GM12878 (cell line): ENCODE data around the gene G6PC1. TPM values are rescaled to one million over a fixed set of nuclear protein-coding genes. Genes with fewer than 3 reads are reported as not detected.

Experiments
- ATAC-seq: fragments of 200-7000 bp; cut with Tn5 transposase; 3 replicates; pipeline ENCODE4 v1.9.1; 2020; ENCODE audit warnings: mild to moderate bottlenecking, moderate library complexity
- BruUV-seq: library from RNA; stranded (reverse); fragments of 400-500 nt; replicated peaks from 2 replicates; lab custom pipeline; 2021; lab: Mats Ljungman, UMichigan
- CTCF ChIA-PET: fragments of 300-600 bp; sonication (Branson Sonifier 250); formaldehyde crosslinking; extraction: SDS; loops from one replicate; lab custom pipeline; 2021; ENCODE audit warnings: inconsistent platforms; lab: Yijun Ruan, JAX
- POLR2A ChIA-PET: fragments of 350-600 bp; formaldehyde crosslinking; extraction: SDS; loops from one replicate; lab custom pipeline; 2021; ENCODE audit warnings: inconsistent platforms; lab: Charles Lee
- RAD21 ChIA-PET: fragments of 300-600 bp; sonication (Branson Sonifier 250); formaldehyde crosslinking; loops from one replicate; lab custom pipeline; 2023; ENCODE audit warnings: antibody characterized with exemption; ENCODE audit not compliant: unreplicated experiment; lab: Charles Lee
- SMC1A ChIA-PET: fragments of 300-600 bp; sonication (Branson Sonifier 250); formaldehyde crosslinking; loops from one replicate; lab custom pipeline; 2023; ENCODE audit not compliant: unreplicated experiment, uncharacterized antibody; lab: Charles Lee
- DNase-seq: peaks from one replicate; pipeline ENCODE4 v3.0.0-alpha.2; 2011; ENCODE audit warnings: low read depth, low spot score
- FAIRE-seq: peaks from 3 replicates; lab custom pipeline; 2011; peaks lifted over from hg19 to GRCh38; lab: Jason Lieb, UNC
- H2AFZ ChIP-seq: 2 replicates; pipeline ENCODE4 v1.6.0; 2011; ENCODE audit warnings: low read depth, low read length, control low read depth; ENCODE audit not compliant: control insufficient read depth
- H3K27ac ChIP-seq: 2 replicates; pipeline ENCODE4 v1.5.1; 2011; ENCODE audit warnings: control low read depth; ENCODE audit not compliant: control insufficient read depth, insufficient read depth
- H3K27me3 ChIP-seq, 2 experiments: replicated peaks in 1 of 2; 2 replicates each; pipeline versions ENCODE4 v1.6.0 to v1.6.1; 2011; ENCODE audit warnings: low read length in 1 of 2; ENCODE audit not compliant: control insufficient read depth in 2 of 2, insufficient read depth in 2 of 2
- H3K36me3 ChIP-seq, 2 experiments: 2 replicates each; pipeline ENCODE4 v1.5.1; 2011; ENCODE audit warnings: low read length in 1 of 2; ENCODE audit not compliant: control insufficient read depth in 2 of 2, insufficient read depth in 2 of 2
- H3K4me1 ChIP-seq: 2 replicates; pipeline ENCODE4 v1.6.1; 2011; ENCODE audit warnings: mild to moderate bottlenecking, low read length, moderate library complexity, mixed read lengths; ENCODE audit not compliant: control insufficient read depth, insufficient read depth
- H3K4me2 ChIP-seq: 2 replicates; pipeline ENCODE4 v1.6.0; 2011; ENCODE audit warnings: control low read depth; ENCODE audit not compliant: control insufficient read depth, insufficient read depth
- H3K4me3 ChIP-seq: fragments of 200-600 bp; sonication (generic); 2 replicates; pipeline ENCODE4 v1.5.1; 2016
- H3K79me2 ChIP-seq: 2 replicates; pipeline ENCODE4 v1.6.0; 2011; ENCODE audit warnings: low read length; ENCODE audit not compliant: control insufficient read depth, insufficient read depth
- H3K9ac ChIP-seq: 2 replicates; pipeline ENCODE4 v1.8.0; 2011; ENCODE audit warnings: low read length, control low read depth, mixed read lengths; ENCODE audit not compliant: control insufficient read depth, insufficient read depth
- H3K9me3 ChIP-seq: replicated peaks from 3 replicates; pipeline ENCODE4 v1.5.1; 2011; ENCODE audit warnings: mild to moderate bottlenecking, low read length; ENCODE audit not compliant: control insufficient read depth, insufficient read depth
- H4K20me1 ChIP-seq: 2 replicates; pipeline ENCODE4 v1.6.0; 2011; ENCODE audit not compliant: control insufficient read depth, insufficient read depth
- HDAC6 ChIP-seq: fragments of 200-600 bp; sonication (generic); IDR thresholded peaks from one replicate; pipeline ENCODE4 v1.8.0; 2017; ENCODE audit warnings: antibody characterized with exemption; ENCODE audit not compliant: unreplicated experiment
- IKZF2 ChIP-seq, 2 experiments: fragments of 450-650 bp; IDR thresholded peaks; 2 replicates each; pipeline ENCODE4 v1.6.1; 2017; ENCODE audit warnings: mild to moderate bottlenecking in 2 of 2, moderate library complexity in 2 of 2
- KLF5 ChIP-seq: fragments of 450-650 bp; IDR thresholded peaks from 2 replicates; pipeline ENCODE4 v1.6.1; 2014; ENCODE audit warnings: mild to moderate bottlenecking; ENCODE audit not compliant: partially characterized antibody
- MYB ChIP-seq: fragments of 150-350 bp; IDR thresholded peaks from 2 replicates; pipeline ENCODE4 v1.6.1; 2014; ENCODE audit warnings: mild to moderate bottlenecking, low read depth, low read length, borderline replicate concordance
- NFYB ChIP-seq: IDR thresholded peaks from 2 replicates; pipeline ENCODE4 v1.6.1; 2011; ENCODE audit warnings: low read depth, mild to moderate bottlenecking, low read length, improper control_type of control experiment, moderate library complexity; ENCODE audit not compliant: insufficient read depth
- RAD21 ChIP-seq: IDR thresholded peaks from 2 replicates; pipeline ENCODE4 v1.6.1; 2011; ENCODE audit warnings: mild to moderate bottlenecking, low read depth, low read length, moderate library complexity; ENCODE audit not compliant: insufficient read depth
- WGBS: methylation state at CpG from one replicate; pipeline ENCODE4 v1.1.6; 2016; ENCODE audit warnings: low lambda C conversion rate; ENCODE audit not compliant: insufficient replicate concordance, insufficient coverage; ENCODE audit errors: missing lambda C conversion rate; 5-methylcytosine and 5-hydroxymethylcytosine counted together
- in situ Hi-C: fragments of 300-500 bp; cut with MboI; formaldehyde crosslinking; loops from 9 replicates; pipeline ENCODE4 v1.14.3; 2018; ENCODE audit warnings: mixed read lengths
- intact Hi-C: fragments of 100-400 bp; cut with micrococcal nuclease; formaldehyde crosslinking; loops from one replicate; pipeline ENCODE4 v1.14.2; 2022; ENCODE audit not compliant: unreplicated experiment
- polyA plus RNA-seq, 11 experiments: library from polyadenylated mRNA; depleted of rRNA in 4 of 11; unstranded in 6 of 11; stranded (reverse) in 5 of 11; fragments of >200 nt; fragmentation: Nextera tagmentation in 4 of 11; fragmentation: Illumina TruSeq in 1 of 11; extraction: Ambion mirVana in 4 of 11; extraction: Trizol in 1 of 11; gene quantifications; 1 replicate in 1 of 11; 2 replicates in 10 of 11; pipeline versions ENCODE4 v1.2.1 to v1.2.3, GENCODE V29; 2011 to 2016; ENCODE audit warnings: inconsistent platforms in 2 of 11, missing spikeins in 2 of 11, low read depth in 1 of 11
- total RNA-seq, 4 experiments: library from RNA; depleted of rRNA in 3 of 4; stranded (reverse); fragments of >200 nt in 3 of 4; fragmentation: Illumina TruSeq in 1 of 4; extraction: Trizol in 1 of 4; gene quantifications; 2 replicates each; pipeline versions ENCODE4 v1.2.1 to v1.2.3, GENCODE V29; 2013 to 2021
- TF ChIP-seq, protein P1 (sequence below): fragments of 450-650 bp; conservative IDR thresholded peaks from 2 replicates; pipeline ENCODE4 v1.6.1; 2017; ENCODE audit warnings: mild to moderate bottlenecking, moderate library complexity

The G6PC1 gene
- total and polyA plus RNA-seq, 10 of the 15 experiments (the other 5 are each of a cell fraction or from before 2014, with no cell fraction given) = not detected

DNA sequence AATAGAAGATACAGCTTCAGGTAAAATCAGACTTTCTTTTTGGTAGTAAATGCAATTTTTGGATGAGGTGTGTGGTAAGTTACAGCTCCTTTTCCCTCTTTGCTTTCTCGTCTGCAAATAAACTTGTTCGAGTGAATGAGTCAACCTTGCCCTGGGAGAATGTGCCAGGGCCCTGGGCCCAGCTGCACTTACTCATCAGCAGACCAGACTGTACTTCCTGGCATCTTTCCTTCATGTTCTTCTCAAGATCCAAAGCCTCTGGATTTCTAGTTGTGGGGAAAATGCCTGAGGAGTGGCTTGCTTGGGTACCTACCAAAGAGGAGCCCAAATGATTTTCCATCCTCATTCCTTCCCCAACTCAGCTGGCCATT lies 5.4 kb upstream of the G6PC1 start:
- Histone ChIP-seq H3K79me2 (no peaks in the 10 kb centered on the region), H3K4me2 (no peak overlapping the region), H3K9me3 (no peaks in the 10 kb centered on the region), H3K27ac (no peak overlapping the region), H3K4me1 (no peaks in the 10 kb centered on the region), H2AFZ (no peak overlapping the region), H4K20me1 (no peaks in the 10 kb centered on the region), H3K4me3 (no peak overlapping the region), H3K36me3 (no peaks in the 10 kb centered on the region), H3K9ac (no peak overlapping the region), H3K27me3 (no peaks in the 10 kb centered on the region)
- intact Hi-C loops = no loop called here
- ChIA-PET RAD21 (no interaction called here), POLR2A (no interaction called here), CTCF (no interaction called here), SMC1A (no interaction called here)
- 0% methylated on average over 2 of the region's 2 CpGs for WGBS
- no peak for TF ChIP-seq KLF5
- TF ChIP-seq, protein P1, sequence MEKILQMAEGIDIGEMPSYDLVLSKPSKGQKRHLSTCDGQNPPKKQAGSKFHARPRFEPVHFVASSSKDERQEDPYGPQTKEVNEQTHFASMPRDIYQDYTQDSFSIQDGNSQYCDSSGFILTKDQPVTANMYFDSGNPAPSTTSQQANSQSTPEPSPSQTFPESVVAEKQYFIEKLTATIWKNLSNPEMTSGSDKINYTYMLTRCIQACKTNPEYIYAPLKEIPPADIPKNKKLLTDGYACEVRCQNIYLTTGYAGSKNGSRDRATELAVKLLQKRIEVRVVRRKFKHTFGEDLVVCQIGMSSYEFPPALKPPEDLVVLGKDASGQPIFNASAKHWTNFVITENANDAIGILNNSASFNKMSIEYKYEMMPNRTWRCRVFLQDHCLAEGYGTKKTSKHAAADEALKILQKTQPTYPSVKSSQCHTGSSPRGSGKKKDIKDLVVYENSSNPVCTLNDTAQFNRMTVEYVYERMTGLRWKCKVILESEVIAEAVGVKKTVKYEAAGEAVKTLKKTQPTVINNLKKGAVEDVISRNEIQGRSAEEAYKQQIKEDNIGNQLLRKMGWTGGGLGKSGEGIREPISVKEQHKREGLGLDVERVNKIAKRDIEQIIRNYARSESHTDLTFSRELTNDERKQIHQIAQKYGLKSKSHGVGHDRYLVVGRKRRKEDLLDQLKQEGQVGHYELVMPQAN = no peak
- no peak for TF ChIP-seq MYB
- no peak for TF ChIP-seq RAD21
- no peak for TF ChIP-seq IKZF2 (IDR thresholded peaks at IDR 0.05)
- no peak for TF ChIP-seq NFYB
- no peak for TF ChIP-seq HDAC6
- DNase-seq = no peak
- ATAC-seq = no peak
- no TSS peak for BruUV-seq
- no peak for FAIRE-seq
- in situ Hi-C loops = no loop called here
